RWPE2 (cell line): ENCODE data around the gene KHDC1L.
A peak's percentile ranks its signal among the peaks of the same experiment; 100 is the strongest.
"Not testable (repeated sequence)": the region's sequence is repeated elsewhere in the genome, so short reads cannot be mapped to it uniquely, and the experiment has no call there.

Experiments used
- ATAC-seq: fragments of 200-7000 bp; cut with Tn5 transposase; 3 replicates; pipeline ENCODE4 v1.9.1; 2021; ENCODE audit warnings: low read depth
- DNase-seq: peaks from one replicate; pipeline ENCODE4 v3.0.0-alpha.2; 2020; ENCODE audit warnings: low spot score
- H3K27ac ChIP-seq: fragments of 450-650 bp; 2 replicates; pipeline ENCODE4 v1.5.1; 2017; ENCODE audit warnings: mild to moderate bottlenecking; ENCODE audit not compliant: poor library complexity, severe bottlenecking
- H3K27me3 ChIP-seq: fragments of 250-450 bp; sonication (Bioruptor Pico); 2 replicates; pipeline ENCODE4 v1.5.1; 2021; ENCODE audit warnings: mild to moderate bottlenecking, moderate library complexity; ENCODE audit not compliant: insufficient read depth, poor library complexity, severe bottlenecking
- H3K36me3 ChIP-seq: fragments of 250-450 bp; sonication (Bioruptor Pico); 2 replicates; pipeline ENCODE4 v1.5.1; 2020; ENCODE audit warnings: low read depth, mild to moderate bottlenecking, moderate library complexity
- H3K4me1 ChIP-seq: fragments of 250-450 bp; sonication (Bioruptor Pico); 2 replicates; pipeline ENCODE4 v1.5.1; 2021; ENCODE audit warnings: mild to moderate bottlenecking, moderate library complexity; ENCODE audit not compliant: insufficient read depth, poor library complexity, severe bottlenecking
- H3K4me3 ChIP-seq: fragments of 250-450 bp; sonication (Bioruptor Pico); 2 replicates; pipeline ENCODE4 v1.5.1; 2021; ENCODE audit warnings: mild to moderate bottlenecking, moderate library complexity; ENCODE audit not compliant: severe bottlenecking
- H3K9me3 ChIP-seq: fragments of 250-450 bp; sonication (Bioruptor Pico); 2 replicates; pipeline ENCODE4 v1.5.1; 2021; ENCODE audit warnings: mild to moderate bottlenecking, moderate library complexity; ENCODE audit not compliant: severe bottlenecking
- TF ChIP-seq, protein P1 (sequence below): fragments of 450-650 bp; IDR thresholded peaks from one replicate; pipeline ENCODE4 v1.5.1; 2017; ENCODE audit warnings: mild to moderate bottlenecking, moderate library complexity; ENCODE audit not compliant: poor library complexity, severe bottlenecking

Gene KHDC1L

DNA sequence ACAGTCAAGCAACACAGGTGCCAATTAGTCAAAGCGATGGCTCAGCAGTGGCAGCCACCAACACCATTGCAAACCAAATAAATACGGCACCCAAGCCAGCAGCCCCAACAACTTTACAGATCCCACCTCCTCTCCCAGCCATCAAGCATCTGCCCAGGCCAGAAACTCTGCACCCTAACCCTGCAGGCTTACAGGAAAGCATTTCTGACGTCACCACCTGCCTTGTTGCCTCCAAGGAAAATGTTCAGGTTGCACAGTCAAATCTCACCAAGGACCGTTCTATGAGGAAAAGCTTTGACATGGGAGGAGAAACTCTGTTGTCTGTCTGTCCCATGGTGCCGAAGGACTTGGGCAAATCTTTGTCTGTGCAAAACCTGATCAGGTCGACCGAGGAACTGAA lies 30.6 kb downstream of the KHDC1L start:
- no peak overlapping the region for H3K27ac ChIP-seq
- ATAC-seq (no peak), DNase-seq (no peak)
- TF ChIP-seq, protein P1, sequence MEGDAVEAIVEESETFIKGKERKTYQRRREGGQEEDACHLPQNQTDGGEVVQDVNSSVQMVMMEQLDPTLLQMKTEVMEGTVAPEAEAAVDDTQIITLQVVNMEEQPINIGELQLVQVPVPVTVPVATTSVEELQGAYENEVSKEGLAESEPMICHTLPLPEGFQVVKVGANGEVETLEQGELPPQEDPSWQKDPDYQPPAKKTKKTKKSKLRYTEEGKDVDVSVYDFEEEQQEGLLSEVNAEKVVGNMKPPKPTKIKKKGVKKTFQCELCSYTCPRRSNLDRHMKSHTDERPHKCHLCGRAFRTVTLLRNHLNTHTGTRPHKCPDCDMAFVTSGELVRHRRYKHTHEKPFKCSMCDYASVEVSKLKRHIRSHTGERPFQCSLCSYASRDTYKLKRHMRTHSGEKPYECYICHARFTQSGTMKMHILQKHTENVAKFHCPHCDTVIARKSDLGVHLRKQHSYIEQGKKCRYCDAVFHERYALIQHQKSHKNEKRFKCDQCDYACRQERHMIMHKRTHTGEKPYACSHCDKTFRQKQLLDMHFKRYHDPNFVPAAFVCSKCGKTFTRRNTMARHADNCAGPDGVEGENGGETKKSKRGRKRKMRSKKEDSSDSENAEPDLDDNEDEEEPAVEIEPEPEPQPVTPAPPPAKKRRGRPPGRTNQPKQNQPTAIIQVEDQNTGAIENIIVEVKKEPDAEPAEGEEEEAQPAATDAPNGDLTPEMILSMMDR, result no peak
- H3K4me1 ChIP-seq, result no peaks in the 10 kb centered on the region
- no peaks in the 10 kb centered on the region for H3K27me3 ChIP-seq
- H3K36me3 ChIP-seq, result no peaks in the 10 kb centered on the region
- H3K9me3 ChIP-seq, result no peaks in the 10 kb centered on the region
- H3K4me3 ChIP-seq, result no peak overlapping the region

DNA sequence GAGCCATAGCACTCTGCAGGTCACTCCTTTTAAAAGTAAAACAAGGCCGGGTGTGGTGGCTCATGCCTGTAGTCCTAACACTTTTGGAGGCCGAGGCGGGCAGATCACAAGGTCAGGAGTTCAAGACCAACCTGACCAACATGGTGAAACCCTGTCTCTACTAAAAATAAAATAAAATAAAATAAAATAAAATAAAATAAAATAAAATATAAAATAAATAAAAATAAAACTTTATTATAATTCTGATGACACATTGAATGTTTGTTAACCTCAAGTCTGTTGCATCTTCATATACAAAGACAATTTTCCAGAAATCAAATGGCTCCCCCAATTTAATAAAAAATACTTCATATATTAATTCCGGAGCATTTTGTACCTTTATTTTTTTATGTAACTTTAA lies 32.0 kb downstream of the KHDC1L start:
- not testable (repeated sequence) for H3K4me1 ChIP-seq, H3K27me3 ChIP-seq, DNase-seq, ATAC-seq, H3K4me3 ChIP-seq, H3K27ac ChIP-seq, H3K9me3 ChIP-seq, H3K36me3 ChIP-seq

DNA sequence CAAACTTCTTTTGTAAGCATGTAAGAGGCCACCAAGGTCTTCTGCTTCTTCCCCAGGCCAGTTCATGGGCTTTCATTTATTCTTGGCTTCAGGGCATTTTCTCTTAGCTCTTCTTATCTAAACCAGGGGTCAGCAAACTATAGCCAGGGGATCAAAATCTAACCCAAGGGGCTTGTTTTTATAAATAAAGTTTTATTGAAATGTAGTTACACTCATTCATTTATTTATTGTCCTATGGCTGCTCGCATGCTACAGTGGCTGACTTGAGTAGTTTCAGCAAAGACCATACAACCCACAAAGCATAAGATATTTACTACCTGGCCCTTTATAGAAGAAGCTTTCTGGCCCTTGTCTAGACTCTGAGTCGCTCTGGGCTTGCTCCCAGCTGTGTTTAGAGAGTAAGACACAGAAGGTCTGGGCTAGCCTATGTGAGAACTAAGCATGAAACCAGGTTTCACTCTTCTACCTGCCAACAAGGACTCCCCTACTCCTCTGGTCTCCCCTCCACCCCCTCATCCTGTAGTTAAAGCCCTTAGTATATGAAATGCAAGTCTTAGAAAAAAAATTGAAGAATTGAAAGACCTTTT lies 43.2 kb downstream of the KHDC1L start:
- ATAC-seq, result no peak
- no peaks in the 10 kb centered on the region for H3K9me3 ChIP-seq

DNA sequence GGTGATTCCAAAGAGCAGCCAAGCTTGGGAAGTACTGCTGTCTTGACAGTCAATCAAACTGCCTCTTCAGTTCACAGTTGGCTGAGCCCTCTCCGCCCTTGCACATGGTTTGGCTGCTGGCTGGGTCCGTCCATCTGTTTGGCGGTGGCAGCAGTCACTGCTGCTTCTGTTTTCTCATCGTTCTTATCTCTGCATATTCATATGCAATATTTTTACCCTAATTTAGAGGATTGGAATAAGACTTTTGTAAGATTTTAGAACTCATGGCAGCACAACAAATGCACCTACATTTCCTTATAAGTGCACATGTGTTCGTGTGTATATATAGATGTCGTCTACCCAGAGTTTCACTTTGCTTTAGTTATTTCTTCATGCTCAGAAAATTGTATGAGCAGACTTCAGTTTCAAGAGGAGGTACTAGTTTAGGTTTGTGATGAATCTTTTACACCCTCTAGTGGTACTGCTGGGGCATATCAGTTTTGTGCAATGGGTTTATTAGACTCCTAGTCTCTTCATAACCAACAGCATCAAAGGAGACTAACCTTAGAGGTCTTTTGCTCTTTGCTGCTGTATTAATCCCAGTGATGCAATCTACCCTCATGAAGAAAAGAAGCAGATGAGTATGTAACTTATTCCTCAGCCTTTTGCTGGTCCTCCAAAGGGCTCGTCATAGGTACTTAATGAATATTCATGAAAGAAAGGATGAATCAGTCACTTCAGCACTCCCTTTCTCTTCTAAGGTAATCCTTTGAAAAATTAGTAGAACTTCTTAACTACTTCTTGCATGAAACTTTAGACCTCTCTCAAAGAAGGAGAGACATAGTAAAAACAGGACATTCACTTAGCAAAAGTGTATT lies 44.3 kb downstream of the KHDC1L start:
- Histone ChIP-seq H3K27me3 (no peaks in the 10 kb centered on the region), H3K36me3 (no peaks in the 10 kb centered on the region), H3K9me3 (no peaks in the 10 kb centered on the region), H3K27ac (no peak overlapping the region), H3K4me1 (no peaks in the 10 kb centered on the region), H3K4me3 (no peak overlapping the region)
- ATAC-seq (peak; percentile 92), DNase-seq (no peak)
- TF ChIP-seq, protein P1, result peak; percentile 95

More for the DNA sequence above, 43.2 kb downstream of the KHDC1L start:
- Histone ChIP-seq H3K27ac (no peak overlapping the region), H3K36me3 (no peaks in the 10 kb centered on the region), H3K27me3 (no peaks in the 10 kb centered on the region), H3K4me1 (no peaks in the 10 kb centered on the region), H3K4me3 (no peak overlapping the region)
- no peak for DNase-seq
- TF ChIP-seq, protein P1, result no peak

GRCh38 chr6:73180076-73180738 lies 45.1 kb downstream of the KHDC1L start:
- ATAC-seq (no peak; the same call in 2 of the 3 replicates), DNase-seq (no peak)
- Histone ChIP-seq H3K9me3 (no peaks in the 10 kb centered on the region), H3K27ac (no peak overlapping the region), H3K36me3 (no peaks in the 10 kb centered on the region), H3K4me3 (no peak overlapping the region), H3K4me1 (no peaks in the 10 kb centered on the region), H3K27me3 (no peaks in the 10 kb centered on the region)
- TF ChIP-seq, protein P1, result no peak
